OCI-LY3 (cell line): ENCODE measurements around the gene IL1RL1.

Experiments used
- CTCF ChIP-seq: fragments of 200-600, 300-600 bp; sonication (generic); IDR thresholded peaks from 2 replicates; pipeline ENCODE4 v1.5.1; 2014; ENCODE audit warnings: antibody characterized with exemption, low read length, low read depth
- EZH2phosphoT487 ChIP-seq: fragments of 200-600 bp; shearing (Covaris generic); IDR thresholded peaks from 2 replicates; pipeline ENCODE4 v1.6.1; 2018; ENCODE audit warnings: antibody characterized with exemption, mixed run types, low read depth

- TF ChIP-seq CTCF, result no peak
- TF ChIP-seq EZH2phosphoT487, result no peak
Measured at GRCh38 chr2:102346381-102347130, 35.2 kb downstream of the IL1RL1 start.
